CD14-positive monocyte (primary cell): ENCODE measurements around the gene OSBPL10. TPM values are rescaled to one million over a fixed set of nuclear protein-coding genes. Genes with fewer than 3 reads are reported as not detected.

ENCODE experiments used
- DNase-seq, 3 donors: peaks; one replicate each; pipeline ENCODE4 v3.0.0-alpha.2; 2011 to 2022
- H2AFZ ChIP-seq: 2 replicates; pipeline ENCODE4 v1.6.0; 2012; ENCODE audit warnings: mild to moderate bottlenecking, low read depth, low read length, inconsistent platforms; ENCODE audit not compliant: insufficient read depth, poor library complexity, severe bottlenecking
- H3K27ac ChIP-seq, 2 donors: 1 replicate in 1 of 2; 2 replicates in 1 of 2; pipeline ENCODE4 v1.5.1; 2012 to 2013; ENCODE audit warnings: low read length in 2 of 2, control low read depth in 1 of 2, inconsistent platforms in 1 of 2, low read depth in 1 of 2, mild to moderate bottlenecking in 1 of 2
- H3K27me3 ChIP-seq, 2 donors: one replicate each; pipeline versions ENCODE4 v1.6.0 to v1.6.1; 2011 to 2013; ENCODE audit warnings: low read length in 2 of 2; ENCODE audit not compliant: control insufficient read depth in 2 of 2, insufficient read depth in 2 of 2
- H3K36me3 ChIP-seq, 2 donors: replicated peaks in 1 of 2; 1 replicate in 1 of 2; 2 replicates in 1 of 2; pipeline versions ENCODE4 v1.5.1 to v1.6.1; 2012 to 2013; ENCODE audit warnings: low read length in 2 of 2, control low read depth in 1 of 2, inconsistent platforms in 1 of 2, mild to moderate bottlenecking in 1 of 2; ENCODE audit not compliant: insufficient read depth in 2 of 2, control insufficient read depth in 1 of 2
- H3K4me1 ChIP-seq, 2 donors: 1 replicate in 1 of 2; 2 replicates in 1 of 2; pipeline versions ENCODE4 v1.5.1 to v1.6.1; 2012 to 2013; ENCODE audit warnings: low read length in 2 of 2, control low read depth in 1 of 2, inconsistent platforms in 1 of 2, mild to moderate bottlenecking in 1 of 2, moderate library complexity in 1 of 2; ENCODE audit not compliant: insufficient read depth in 2 of 2, control insufficient read depth in 1 of 2
- H3K4me2 ChIP-seq: replicated peaks from 2 replicates; pipeline ENCODE3; 2012; ENCODE audit warnings: low read length, moderate library complexity, mild to moderate bottlenecking; ENCODE audit not compliant: poor library complexity, severe bottlenecking; ENCODE audit errors: extremely low read depth
- H3K4me3 ChIP-seq, 3 experiments: fragments of 200-600 bp in 1 of 3; sonication (generic) in 1 of 3; replicated peaks in 1 of 3; 1 replicate in 2 of 3; 2 replicates in 1 of 3; pipeline ENCODE4 v1.5.1; 2011 to 2013; ENCODE audit warnings: low read length in 3 of 3, mild to moderate bottlenecking in 3 of 3, control low read depth in 2 of 3, low read depth in 2 of 3, inconsistent platforms in 1 of 3, moderate library complexity in 1 of 3
- H3K79me2 ChIP-seq: 2 replicates; pipeline ENCODE4 v1.6.0; 2012; ENCODE audit warnings: mild to moderate bottlenecking, control low read depth, inconsistent platforms, low read length, moderate library complexity; ENCODE audit not compliant: insufficient read depth
- H3K9ac ChIP-seq: 2 replicates; pipeline ENCODE4 v1.6.0; 2017; ENCODE audit warnings: low read length, mild to moderate bottlenecking; ENCODE audit not compliant: insufficient read depth, poor library complexity, severe bottlenecking
- H3K9me3 ChIP-seq, 2 donors: replicated peaks in 1 of 2; 1 replicate in 1 of 2; 2 replicates in 1 of 2; pipeline versions ENCODE4 v1.5.1 to v1.6.1; 2012 to 2013; ENCODE audit warnings: low read length in 2 of 2, control low read depth in 1 of 2; ENCODE audit not compliant: control insufficient read depth in 1 of 2, insufficient read depth in 1 of 2
- H4K20me1 ChIP-seq: 2 replicates; pipeline ENCODE4 v1.6.0; 2012; ENCODE audit warnings: mild to moderate bottlenecking, low read length, control low read depth, moderate library complexity; ENCODE audit not compliant: insufficient read depth
- H3K27ac Mint-ChIP-seq, 7 donors: one replicate each; pipeline ENCODE4 v1.8.0; 2020; ENCODE audit warnings: mild to moderate bottlenecking in 7 of 7, mixed read lengths in 7 of 7, moderate library complexity in 6 of 7, inconsistent platforms in 2 of 7
- H3K27me3 Mint-ChIP-seq, 3 donors: one replicate each; pipeline ENCODE4 v1.8.0; 2021 to 2022; ENCODE audit warnings: low read depth in 3 of 3, mild to moderate bottlenecking in 3 of 3, mixed read lengths in 3 of 3, moderate library complexity in 3 of 3, inconsistent platforms in 1 of 3
- H3K36me3 Mint-ChIP-seq, 2 donors: one replicate each; pipeline ENCODE4 v1.8.0; 2020; ENCODE audit warnings: mixed read lengths in 2 of 2, inconsistent platforms in 1 of 2, mild to moderate bottlenecking in 1 of 2
- H3K4me1 Mint-ChIP-seq: one replicate; pipeline ENCODE4 v1.8.0; 2020; ENCODE audit warnings: mild to moderate bottlenecking, mixed read lengths
- H3K4me3 Mint-ChIP-seq, 2 donors: one replicate each; pipeline ENCODE4 v1.8.0; 2020; ENCODE audit warnings: mild to moderate bottlenecking in 2 of 2, mixed read lengths in 2 of 2, moderate library complexity in 1 of 2
- H3K9me3 Mint-ChIP-seq, 7 donors: one replicate each; pipeline ENCODE4 v1.8.0; 2020 to 2022; ENCODE audit warnings: mixed read lengths in 7 of 7, mild to moderate bottlenecking in 6 of 7, moderate library complexity in 6 of 7, inconsistent platforms in 2 of 7
- CTCF ChIP-seq: fragments of 200-600 bp; IDR thresholded peaks from one replicate; pipeline ENCODE4 v1.8.0; 2022; ENCODE audit warnings: antibody characterized with exemption, mild to moderate bottlenecking
- WGBS: methylation state at CpG from one replicate; pipeline ENCODE4 v1.1.5; 2013; ENCODE audit warnings: missing lambda C conversion rate; ENCODE audit not compliant: insufficient coverage; 5-methylcytosine and 5-hydroxymethylcytosine counted together
- intact Hi-C, 2 donors: fragments of 100-400 bp; cut with micrococcal nuclease; formaldehyde crosslinking; loops; one replicate each; pipeline versions ENCODE4 v1.15.0 to v1.15.1; 2023
- polyA plus RNA-seq, 3 donors: library from polyadenylated mRNA; depleted of rRNA in 1 of 3; unstranded in 2 of 3; stranded (reverse) in 1 of 3; fragments of 300-500 nt in 2 of 3; fragments of >200 nt in 1 of 3; fragmentation: Illumina TruSeq in 2 of 3; gene quantifications; 1 replicate in 2 of 3; 2 replicates in 1 of 3; pipeline ENCODE4 v1.2.3, GENCODE V29; 2012 to 2021

Gene OSBPL10
- polyA plus RNA-seq, 3 donors: 0.03 TPM; not detected in 2

GRCh38 chr3:31932990-31933389 lies 48.1 kb downstream of the OSBPL10 start:
- H3K4me1 ChIP-seq: no peaks in the 10 kb centered on the region
- H4K20me1 ChIP-seq: no peaks in the 10 kb centered on the region
- no peaks in the 10 kb centered on the region for H3K79me2 ChIP-seq
- H3K27ac ChIP-seq: no peak overlapping the region
- Mint-ChIP-seq H3K9me3 (peaks cover 0 to 3% (median 0%) of the 10 kb centered on the region in 7 donors), H3K4me3 (no peak overlapping the region), H3K27me3 (peaks cover 2 to 4% (median 4%) of the 10 kb centered on the region in 3 donors), H3K4me1 (no peaks in the 10 kb centered on the region), H3K27ac (no peak overlapping the region), H3K36me3 (no peaks in the 10 kb centered on the region)
- intact Hi-C loops: no loop called here
- H3K4me3 ChIP-seq: no peak overlapping the region
- H3K9ac ChIP-seq: no peak overlapping the region
- WGBS: 43% methylated on average over 1 of the region's 3 CpGs
- no peaks in the 10 kb centered on the region for H3K27me3 ChIP-seq
- H3K4me2 ChIP-seq: no peak overlapping the region
- H2AFZ ChIP-seq: no peak overlapping the region
- no peaks in the 10 kb centered on the region for H3K9me3 ChIP-seq
- no peak for TF ChIP-seq CTCF
- no peaks in the 10 kb centered on the region for H3K36me3 ChIP-seq
- DNase-seq: no peak

GRCh38 chr3:31929826-31930502 lies 51.1 kb downstream of the OSBPL10 start:
- Histone ChIP-seq H2AFZ (no peak overlapping the region), H3K9ac (no peak overlapping the region), H3K9me3 (no peaks in the 10 kb centered on the region), H3K4me3 (no peak overlapping the region), H4K20me1 (no peaks in the 10 kb centered on the region), H3K4me1 (no peaks in the 10 kb centered on the region), H3K79me2 (no peaks in the 10 kb centered on the region), H3K36me3 (no peaks in the 10 kb centered on the region), H3K4me2 (no peak overlapping the region), H3K27ac (no peak overlapping the region), H3K27me3 (no peaks in the 10 kb centered on the region)
- TF ChIP-seq CTCF: no peak
- Mint-ChIP-seq H3K36me3 (no peaks in the 10 kb centered on the region), H3K9me3 (peaks cover 0 to 3% (median 0%) of the 10 kb centered on the region in 7 donors), H3K4me3 (no peak overlapping the region), H3K27me3 (peaks cover 0 to 2% (median 2%) of the 10 kb centered on the region in 3 donors), H3K4me1 (no peaks in the 10 kb centered on the region), H3K27ac (no peak overlapping the region)
- WGBS: 88% methylated on average over 1 of the region's 4 CpGs
- intact Hi-C loops: no loop called here
- no peak for DNase-seq
